ENCODE measurements around the gene PIANP.
A peak's percentile ranks its signal among the peaks of the same experiment; 100 is the strongest.

Gene PIANP

DNA sequence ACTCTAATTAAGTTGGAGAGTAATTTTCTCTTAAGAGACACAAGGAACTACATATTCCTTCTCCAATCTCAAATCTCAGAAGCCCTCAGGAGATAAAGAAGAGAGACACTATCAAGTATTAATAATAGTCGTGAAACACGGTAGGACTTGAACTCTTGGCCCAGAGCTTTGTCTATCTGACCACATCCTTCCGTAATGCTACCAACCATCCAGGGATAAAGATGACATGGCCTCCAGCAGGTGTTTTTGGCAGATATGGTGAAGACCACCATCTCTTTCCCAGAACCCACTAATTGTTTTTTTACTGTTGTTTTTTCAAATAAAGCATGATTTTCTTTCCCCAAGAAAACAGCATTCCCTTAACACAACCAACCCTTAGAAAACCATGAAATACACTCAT, 14.8 kb downstream of the PIANP start:
- no peak for DNase-seq (ENCODE audit: low read depth)
- H3K4me3 ChIP-seq (ENCODE audit: low read depth, low read length) = no peak overlapping the region

DNA sequence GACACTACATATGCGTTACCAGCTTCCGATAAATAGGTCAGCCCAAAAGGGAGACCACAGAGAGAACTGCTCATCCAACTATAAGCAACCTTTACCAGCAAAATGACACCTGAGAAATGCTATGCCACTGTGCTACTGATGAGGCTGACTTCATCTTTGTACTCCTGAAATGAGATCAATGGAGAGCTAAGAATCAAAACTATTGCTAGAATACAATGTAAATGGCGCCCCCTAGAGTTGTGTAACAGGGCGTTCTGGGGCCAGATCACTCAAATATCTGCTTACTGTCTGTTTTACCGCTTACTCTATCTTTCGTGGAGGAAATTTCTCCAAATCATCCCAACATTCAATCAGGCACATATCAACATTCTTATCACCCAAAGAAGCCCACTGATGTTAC, 16.0 kb downstream of the PIANP start:
- H3K4me3 ChIP-seq (ENCODE audit: low read depth, low read length) = no peak overlapping the region
- DNase-seq (ENCODE audit: low read depth) = no peak

DNA sequence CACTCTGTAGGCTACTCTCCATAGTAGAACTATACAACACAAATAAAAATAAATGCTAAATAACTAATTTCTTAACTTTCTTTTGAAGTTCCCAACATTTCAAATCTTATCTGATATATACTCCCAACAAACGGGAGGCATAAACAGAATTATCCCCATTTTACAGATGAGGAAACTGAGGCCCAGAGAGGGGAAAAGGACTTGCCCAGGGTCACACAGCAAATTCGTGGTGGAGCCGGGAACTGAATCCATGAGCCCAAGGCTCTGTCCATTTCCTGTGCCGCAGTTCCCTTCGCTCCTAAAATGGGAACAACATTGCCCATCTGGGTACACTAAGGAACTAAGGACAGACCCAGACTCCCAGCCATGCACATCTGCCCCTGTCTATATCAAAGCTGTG, 23.7 kb downstream of the PIANP start:
- no peak overlapping the region for H3K4me3 ChIP-seq (ENCODE audit: low read depth, low read length)
- no peak for DNase-seq (ENCODE audit: low read depth)

DNA sequence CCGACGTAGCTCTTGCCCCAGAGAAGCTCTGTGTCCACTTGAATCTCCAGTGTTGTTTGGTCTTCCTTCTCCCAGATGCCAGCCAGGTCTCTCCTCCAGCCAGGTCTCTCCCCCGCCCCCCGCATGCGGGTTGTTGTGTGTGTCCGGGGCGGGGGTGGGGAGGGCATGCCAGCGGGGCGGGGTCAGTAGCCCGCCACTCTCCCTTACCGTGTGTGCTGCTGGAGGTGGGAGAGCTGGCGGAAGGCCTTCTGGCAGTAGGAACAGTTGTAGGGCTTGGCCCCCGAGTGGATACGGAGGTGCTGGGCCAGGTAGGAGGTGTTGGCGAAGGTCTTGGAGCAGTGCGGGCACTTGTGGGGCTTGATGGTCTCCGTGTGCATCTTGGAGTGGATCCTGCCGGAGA, 28.5 kb downstream of the PIANP start:
- H3K4me3 ChIP-seq (ENCODE audit: low read depth, low read length) = no peak overlapping the region
- no peak for DNase-seq (ENCODE audit: low read depth)

DNA sequence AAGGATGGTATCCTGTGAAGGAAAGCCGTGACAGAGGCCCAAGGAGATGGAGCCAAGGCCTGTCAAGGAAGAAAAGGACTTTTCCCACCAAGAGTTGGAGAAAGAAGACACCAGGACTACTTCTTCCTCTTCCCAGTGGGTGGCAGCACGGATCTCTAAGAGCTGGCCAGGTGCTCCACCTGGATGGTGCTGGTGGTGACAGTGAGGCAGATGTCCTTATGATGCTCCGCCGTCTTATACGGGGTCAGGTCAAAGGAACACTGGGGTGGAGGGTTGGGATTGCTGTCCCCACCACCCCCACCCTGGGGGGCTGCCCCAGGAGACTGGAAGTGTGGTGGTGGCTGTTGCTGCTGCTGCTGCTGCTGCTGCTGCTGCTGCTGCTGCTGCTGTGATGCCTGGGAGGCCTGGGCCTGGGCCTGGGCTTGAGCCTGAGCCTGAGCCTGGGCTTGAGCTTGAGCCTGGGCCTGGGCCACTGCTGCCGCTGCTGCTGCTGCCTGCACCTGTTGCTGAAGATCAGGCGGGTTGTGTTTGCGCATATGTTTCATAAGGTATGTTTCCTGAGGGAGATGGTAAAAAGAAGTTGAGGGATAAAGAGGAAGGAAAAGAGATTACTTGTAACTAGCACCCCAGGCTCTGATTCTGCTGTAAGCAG, 32.9 kb downstream of the PIANP start:
- no peak overlapping the region for H3K4me3 ChIP-seq (ENCODE audit: low read depth, low read length)
- DNase-seq (ENCODE audit: low read depth) = no peak

DNA sequence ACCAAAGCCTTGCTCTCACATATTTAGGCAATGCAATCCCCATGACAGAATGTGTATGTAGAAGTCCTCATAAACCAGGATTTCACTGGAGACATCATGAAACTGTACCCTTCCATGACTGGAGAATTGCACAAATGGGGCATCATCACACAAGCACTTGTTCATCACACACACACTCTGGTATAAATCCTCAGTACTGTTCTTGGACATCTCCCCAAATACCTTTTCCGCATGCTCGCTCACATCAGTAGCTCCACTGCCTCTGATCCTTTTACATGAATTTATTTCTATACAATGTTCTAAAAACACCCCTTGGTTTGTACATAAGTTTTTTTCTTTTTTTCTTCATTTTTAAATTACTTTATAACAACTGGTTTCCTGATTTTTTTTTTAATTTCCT, 34.4 kb downstream of the PIANP start:
- DNase-seq (ENCODE audit: low read depth) = no peak
- H3K4me3 ChIP-seq (ENCODE audit: low read depth, low read length) = no peak overlapping the region

DNA sequence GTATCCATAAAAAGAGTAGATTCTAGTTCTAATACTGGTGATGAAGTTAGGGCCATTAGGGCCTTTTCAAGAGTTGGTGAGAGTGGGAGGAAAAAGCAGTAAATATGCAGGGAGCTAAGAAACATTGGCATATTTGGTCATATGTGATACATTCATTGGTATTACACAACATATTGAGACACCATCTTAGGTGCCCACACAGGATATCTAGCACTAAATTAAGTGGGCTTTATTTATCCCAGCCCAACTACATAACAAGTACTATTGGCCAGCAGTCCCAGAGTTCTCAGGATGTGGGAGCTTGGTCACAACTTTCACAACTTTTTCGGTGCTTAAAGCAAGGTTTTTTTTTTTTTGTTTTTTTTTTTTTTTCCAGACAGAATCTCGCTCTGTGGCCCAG, 35.7 kb downstream of the PIANP start:
- no peak for DNase-seq (ENCODE audit: low read depth)

DNA sequence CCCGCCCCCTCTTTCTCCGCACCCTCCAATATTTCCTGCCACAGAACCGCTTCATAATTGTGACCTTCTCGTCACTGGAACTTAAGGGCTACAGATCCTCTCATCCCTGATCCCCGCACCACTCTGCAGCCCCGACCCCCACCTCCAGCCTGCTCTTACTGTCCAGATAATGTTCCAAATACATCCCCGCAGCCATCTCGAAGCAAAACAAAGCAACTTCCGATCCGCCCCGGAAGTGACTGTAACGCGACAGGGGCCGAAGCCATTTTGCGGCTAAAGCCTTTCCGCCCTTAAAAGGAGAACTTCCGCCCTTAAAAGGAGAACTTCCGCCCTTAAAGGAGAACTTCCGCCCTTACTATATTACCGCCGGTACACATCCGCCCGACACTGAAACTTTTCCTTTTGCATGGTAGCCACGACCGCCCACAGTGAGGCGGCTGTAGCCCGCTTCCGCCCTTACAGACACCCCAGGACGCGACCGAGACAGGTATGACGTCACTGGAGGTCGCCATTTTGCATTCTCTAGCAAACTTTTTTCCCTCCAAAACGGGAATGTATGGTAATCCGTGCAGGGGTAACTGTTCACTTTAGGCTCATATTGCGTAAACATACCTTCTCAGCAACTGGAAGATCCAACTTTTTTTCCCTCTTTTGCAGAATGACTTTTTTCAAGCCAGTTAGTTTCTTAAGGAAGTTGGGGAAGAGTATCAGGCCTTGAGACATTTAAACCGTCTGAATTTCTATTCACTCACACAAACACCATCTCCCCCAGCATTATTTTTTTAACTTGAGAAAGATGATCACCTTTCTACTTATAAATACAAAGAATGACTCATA, 37.5 kb downstream of the PIANP start, which contains the start of gene ING4:
Gene ING4 (minus strand): TSS at position 214 of the 837 bp plus-strand sequence. CDS start 18 bp downstream, at position 196.
- DNase-seq (ENCODE audit: low read depth) = peak; percentile 96
- peak within 1 kb of the TSS; percentile 76 for H3K4me3 ChIP-seq (ENCODE audit: low read depth, low read length)

More for the DNA sequence above, 35.7 kb downstream of the PIANP start:
- no peak overlapping the region for H3K4me3 ChIP-seq (ENCODE audit: low read depth, low read length)

DNA sequence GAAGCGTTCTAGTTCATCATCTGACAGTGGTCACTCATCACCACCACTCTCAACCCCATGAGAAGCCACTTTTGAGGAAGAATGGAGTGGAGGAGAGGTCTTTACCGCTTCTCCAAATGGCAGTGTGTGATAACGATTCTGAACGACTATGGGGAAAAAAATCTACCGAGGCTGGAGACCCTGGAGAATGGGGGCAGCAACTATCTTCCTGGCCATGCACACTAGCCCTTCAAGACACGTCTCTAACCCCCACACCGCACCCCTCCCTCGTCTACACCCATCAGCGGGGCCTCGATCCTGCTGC, 38.1 kb downstream of the PIANP start:
- DNase-seq (ENCODE audit: low read depth) = no peak
- H3K4me3 ChIP-seq (ENCODE audit: low read depth, low read length) = peak overlapping the region; percentile 76

DNA sequence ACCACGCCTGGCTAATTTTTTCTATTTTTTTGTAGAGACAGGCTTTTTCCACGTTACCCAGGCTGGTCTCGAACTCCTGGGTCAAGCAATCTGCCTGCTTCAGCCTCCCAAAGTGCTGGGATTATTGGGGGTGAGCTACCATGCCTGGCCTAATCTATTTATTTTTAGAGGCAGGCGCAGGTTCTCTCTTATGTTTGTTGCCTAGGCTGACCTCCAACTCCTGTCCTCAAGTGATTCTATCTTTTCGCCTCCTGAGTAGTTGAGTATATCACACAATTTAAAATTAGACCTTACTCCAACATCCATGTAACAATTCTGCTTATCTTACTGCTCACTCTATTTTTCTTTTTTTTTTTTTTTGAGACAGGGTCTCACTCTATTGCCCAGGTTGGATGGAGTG, 46.6 kb downstream of the PIANP start:
- DNase-seq (ENCODE audit: low read depth) = no peak
- no peak overlapping the region for H3K4me3 ChIP-seq (ENCODE audit: low read depth, low read length)

DNA sequence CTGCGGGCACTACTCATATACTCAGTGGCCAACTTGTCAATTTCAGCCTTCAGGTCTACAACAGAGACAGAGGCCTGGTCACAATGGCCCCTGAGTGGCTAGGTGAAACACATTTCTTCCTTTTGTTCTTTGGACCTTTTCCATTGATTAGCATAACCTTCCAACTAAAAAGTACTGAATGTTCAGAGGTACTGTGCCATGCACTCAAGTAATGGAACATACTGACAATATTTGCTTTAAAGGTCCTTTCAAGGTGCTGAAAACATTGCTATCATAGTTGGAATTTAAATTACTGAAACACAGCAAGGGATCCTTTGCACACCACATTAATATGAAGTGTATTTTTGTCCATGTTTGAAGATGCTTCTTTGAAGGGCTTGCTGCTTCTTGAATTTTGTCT, 47.3 kb downstream of the PIANP start:
- no peak for DNase-seq (ENCODE audit: low read depth)
- H3K4me3 ChIP-seq (ENCODE audit: low read depth, low read length) = no peak overlapping the region

DNA sequence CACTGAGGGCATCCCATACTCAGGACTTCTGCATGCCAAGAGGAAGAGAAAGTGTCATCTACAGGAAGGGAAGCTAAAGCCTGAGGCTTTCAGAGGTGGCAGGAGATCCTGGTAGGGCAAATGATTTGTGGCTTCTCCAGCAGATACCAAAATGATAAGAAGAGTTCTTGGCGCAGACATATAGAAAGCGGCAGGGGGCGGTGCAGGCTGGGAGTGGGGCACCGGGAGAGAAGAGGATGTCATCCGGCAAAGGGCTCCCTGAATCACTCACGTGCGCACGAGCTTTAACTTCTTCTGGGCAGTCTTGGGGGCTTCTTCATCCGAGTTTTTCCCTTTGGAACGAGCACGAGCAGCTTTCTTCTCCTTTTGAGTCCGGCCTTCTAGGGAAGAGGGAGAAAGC, 48.2 kb downstream of the PIANP start:
- no peak for DNase-seq (ENCODE audit: low read depth)
- no peak overlapping the region for H3K4me3 ChIP-seq (ENCODE audit: low read depth, low read length)

DNA sequence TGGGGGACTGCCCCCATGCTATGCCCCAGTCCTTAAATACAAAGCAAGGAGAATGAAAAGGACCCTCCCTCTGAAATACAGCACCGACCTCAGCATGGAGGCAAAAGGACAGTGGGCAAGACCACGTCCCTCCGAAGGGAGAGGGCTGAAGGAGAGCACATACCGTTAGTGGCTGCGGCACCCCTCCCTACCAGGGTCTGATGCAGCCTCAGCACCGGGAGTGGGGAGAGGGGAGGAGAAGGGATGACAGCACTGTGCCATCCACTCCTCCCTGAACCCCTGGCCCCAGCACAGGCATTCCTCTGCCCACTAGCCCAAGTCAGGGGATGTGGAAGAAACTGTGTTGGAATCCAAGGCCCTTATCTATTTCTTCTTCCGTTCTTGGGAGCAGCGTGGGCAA, 49.8 kb downstream of the PIANP start:
- DNase-seq (ENCODE audit: low read depth) = no peak
- H3K4me3 ChIP-seq (ENCODE audit: low read depth, low read length) = no peak overlapping the region

DNA sequence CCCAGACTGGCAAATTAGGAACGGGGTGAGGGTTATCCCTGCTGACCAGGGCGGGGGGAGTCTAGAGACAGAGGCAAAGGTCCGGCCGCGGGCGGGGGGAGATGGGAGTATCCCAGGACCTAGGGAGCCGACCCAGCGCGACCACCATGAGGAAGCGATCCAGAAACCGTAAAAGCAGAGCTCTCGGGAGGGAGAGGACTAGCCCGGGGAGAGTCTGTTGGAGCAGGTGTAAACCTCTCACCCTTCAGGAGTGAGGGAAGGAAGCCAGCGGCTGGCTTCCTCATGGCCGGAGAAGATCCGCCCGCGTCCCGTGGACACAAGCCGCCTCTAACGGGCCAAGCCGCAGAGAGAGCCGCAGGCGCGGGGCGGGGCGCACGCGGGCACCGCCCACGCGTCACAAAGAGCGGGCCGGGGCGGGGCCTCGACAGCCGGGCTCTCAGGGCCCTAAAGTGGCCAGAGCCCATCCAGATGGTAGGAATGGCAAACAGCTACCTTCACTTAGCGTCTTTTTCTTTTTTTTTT, 53.5 kb downstream of the PIANP start, which contains the start of gene ACRBP:
Gene ACRBP (minus strand): TSS at position 350 of the 522 bp plus-strand sequence. CDS start 66 bp downstream, at position 284.
- no peak for DNase-seq (ENCODE audit: low read depth)

DNA sequence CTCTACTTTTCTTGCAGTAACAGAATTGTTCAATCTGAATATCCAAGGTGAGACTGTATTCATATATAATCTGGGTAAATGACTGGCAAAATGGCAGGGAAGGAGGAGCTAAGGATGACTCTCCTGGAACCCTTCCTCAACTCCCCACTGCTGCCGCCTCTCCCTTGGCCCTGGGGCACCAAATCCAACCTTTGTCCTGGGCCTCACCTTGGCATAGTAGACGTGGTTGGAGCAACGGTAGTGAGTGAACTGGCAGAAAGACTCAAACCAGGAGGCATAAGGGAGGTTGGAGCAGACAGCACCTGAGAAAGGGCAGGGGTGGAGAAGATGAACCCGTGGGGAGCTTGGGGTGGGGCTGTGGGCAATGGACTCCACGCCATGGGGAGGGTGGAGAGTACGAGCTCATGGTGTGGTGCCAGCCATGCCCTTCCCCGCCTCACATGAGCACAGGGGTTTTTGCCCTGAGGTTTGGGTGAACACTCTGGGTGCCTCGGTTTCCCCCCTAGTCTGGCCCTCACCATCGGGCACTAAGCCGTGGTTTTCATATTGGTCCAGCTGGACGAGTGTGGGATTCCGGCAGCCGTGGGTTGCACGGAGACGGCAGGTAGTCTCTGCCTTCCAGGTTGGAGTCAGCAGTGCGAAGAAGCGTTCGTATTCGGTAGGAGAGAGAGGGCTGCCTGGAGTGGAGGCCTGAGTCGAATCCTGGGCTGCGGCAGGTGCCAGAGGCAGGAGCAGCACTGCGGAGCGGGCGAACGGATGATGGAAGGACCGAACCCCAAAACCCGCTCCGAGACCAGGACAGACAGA, 54.1 kb downstream of the PIANP start:
- no peak for DNase-seq (ENCODE audit: low read depth)
- peak overlapping the region; percentile 37 for H3K4me3 ChIP-seq (ENCODE audit: low read depth, low read length)

More for the DNA sequence above, 53.5 kb downstream of the PIANP start, which contains the start of gene ACRBP:
- H3K4me3 ChIP-seq (ENCODE audit: low read depth, low read length) = peak within 1 kb of the TSS; percentile 37

DNA sequence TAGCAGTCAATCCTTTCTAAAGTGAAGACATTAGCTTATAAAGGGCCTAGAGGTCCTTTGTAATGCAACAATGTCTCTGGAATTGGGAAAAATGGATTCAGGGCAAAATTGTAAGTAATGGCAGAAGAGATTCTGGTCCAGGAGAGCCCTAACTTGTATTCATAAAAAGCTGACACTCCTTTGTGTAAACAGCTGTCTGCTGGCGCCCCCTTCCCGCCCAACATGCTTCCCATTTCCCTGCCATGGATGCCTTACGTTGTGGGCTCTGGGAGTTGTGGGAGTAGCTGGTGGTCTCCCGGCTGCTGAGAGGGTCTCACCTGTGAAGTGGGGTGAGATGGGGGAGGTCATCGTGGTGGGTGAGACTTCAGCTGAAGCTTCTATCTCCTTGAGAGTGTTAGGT, 55.7 kb downstream of the PIANP start:
- DNase-seq (ENCODE audit: low read depth) = no peak
- no peak overlapping the region for H3K4me3 ChIP-seq (ENCODE audit: low read depth, low read length)

DNA sequence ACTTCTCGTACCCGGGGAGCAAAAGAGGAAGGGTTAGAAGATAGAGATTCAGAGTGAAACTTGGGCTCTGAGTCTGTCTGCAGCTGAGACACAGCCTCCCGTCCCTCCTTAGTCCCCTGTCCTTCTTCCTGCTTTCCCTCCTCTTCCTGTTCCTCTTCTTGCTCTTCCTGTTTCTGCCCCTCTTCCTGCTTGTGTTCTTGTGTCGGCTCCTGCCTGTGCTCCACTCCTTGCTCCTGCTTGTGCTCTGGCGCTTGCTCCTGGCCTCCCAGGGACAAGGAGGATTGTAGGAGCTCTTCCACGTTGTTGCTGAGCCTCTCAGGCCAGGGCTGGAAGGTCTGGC, 56.4 kb downstream of the PIANP start:
- H3K4me3 ChIP-seq (ENCODE audit: low read depth, low read length) = no peak overlapping the region
- no peak for DNase-seq (ENCODE audit: low read depth)
